Hematopoietic multipotent progenitor cell treated with erythropoietin and hydrocortisone succinate and interleukin-3 and kit ligand, for 8 days (in vitro differentiated cells): ENCODE measurements around the gene GPR22.
A peak's percentile ranks its signal among the peaks of the same experiment; 100 is the strongest.

Experiments
- DNase-seq: peaks from one replicate; pipeline ENCODE4 v3.0.0-alpha.2; 2015

Gene GPR22

DNA sequence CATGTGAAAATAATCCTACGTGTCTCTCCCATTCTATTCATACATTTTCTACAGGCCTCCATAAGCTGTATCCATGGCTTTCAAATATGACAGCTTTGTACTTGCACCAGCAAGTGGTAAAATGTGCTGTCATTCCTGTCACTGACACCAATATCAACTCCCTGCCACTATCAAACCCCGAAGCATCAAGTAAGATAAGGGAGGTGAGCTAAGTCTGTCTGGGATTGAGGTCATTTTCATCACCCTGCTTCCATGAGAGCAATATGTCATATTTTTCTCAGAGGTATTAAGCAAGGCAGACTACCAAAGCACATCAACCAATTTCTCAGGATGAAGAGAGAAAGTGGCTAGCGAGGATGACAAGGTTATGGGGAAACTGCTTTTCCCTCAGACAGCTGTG, 11.1 kb downstream of the GPR22 start:
- DNase-seq = peak; percentile 72

- DNase-seq = peak; percentile 78
Measured at GRCh38 chr7:107482571-107482970, 12.7 kb downstream of the GPR22 start.

DNA sequence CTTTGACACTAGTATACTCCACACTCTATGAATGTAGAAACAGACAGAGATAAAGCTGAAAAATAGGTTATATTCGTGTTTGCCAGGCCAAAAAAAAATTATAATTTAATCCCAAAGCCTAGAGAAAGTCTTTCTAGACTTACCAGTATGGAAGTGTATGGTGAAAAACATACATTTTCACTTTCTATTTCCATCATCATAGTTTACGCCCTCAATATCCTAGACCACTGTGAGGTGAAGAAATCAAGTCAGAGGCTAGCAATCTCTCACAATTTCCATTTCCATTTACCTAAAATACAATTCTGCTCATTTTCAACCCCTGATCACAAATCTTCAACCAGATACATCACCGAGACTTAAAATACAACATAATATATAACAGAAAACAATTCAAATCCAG, 16.2 kb downstream of the GPR22 start:
- DNase-seq = no peak

- DNase-seq = no peak
Measured at GRCh38 chr7:107492875-107493274, 23.0 kb downstream of the GPR22 start.

DNA sequence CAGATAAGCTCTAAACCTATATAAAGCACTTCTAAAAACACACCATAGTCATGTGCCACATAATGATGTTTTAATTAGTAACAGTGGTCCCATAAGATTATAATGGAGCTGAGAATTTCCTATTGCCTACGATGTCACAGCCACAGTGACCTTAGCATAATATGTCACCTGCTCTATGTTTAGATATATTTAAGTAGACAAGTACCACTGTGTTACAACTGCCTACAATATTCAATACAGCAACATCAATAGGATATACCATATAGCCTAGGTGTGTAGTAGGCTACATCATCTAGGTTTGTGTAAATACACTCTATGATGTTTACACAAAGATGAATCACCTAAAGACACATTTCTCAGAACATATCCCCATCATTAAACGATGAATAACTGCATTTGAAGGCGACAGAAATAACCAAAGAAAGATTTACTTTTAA, 24.5 kb downstream of the GPR22 start:
- no peak for DNase-seq

DNA sequence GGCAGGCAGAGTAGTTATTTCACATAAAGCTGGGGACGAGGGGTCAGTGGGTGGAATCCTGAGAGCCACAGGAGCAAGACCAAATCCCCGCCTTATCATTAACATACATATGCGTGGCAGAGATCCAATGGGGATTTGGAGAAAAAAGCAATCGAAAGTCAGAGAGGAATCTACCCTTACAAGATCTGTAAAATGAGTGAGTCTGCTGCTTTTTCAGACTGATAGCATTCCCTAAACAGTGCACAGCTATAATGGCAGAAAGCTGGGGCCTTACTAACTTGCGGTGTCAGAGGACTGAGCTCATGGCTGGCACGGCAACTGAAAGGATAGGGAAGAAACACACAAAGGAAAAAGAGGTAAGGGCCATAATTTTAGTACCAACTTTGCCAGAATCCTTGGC, 25.0 kb downstream of the GPR22 start:
- peak; percentile 42 for DNase-seq

GRCh38 chr7:107495516-107495915, 25.7 kb downstream of the GPR22 start:
- peak; percentile 17 for DNase-seq

DNA sequence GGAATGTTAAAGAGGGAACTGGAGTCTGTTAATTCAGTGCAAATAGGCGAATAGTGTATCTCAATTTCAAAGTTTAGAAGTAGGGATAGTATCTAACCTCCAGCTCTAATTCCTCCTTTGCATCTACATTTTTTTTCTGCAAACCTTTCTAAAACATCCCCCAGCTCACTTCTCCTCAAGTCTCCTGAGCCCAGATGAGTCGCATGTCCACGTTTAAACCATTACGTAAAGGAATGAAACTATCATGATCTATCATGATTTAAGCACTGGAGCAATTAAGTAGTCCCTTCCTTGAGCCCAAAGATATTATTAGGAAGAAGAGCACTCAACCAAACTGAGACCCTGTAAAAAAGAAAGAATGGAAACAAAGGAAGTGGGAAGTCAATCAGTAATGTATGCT, 29.9 kb downstream of the GPR22 start:
- no peak for DNase-seq

- DNase-seq = peak; percentile 84
Measured at GRCh38 chr7:107501593-107501992, 31.7 kb downstream of the GPR22 start.

DNA sequence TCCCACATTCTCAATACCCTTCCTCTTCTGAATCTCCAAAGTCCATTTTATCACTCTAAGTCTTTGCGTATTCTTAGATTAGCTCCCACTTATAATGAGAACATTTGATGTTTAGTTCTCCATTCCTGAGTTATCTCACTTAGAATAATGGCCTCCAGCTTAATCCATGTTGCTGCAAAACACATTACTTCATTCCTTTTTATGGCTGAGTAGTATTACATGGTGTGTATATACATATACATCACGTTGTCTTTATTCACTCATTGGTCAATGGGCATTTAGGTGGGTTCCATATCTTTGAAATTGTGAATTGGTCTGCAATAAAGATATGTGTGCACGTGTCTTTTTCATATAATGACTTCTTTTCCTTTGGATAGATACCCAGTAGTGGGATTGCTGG, 32.3 kb downstream of the GPR22 start:
- no peak for DNase-seq

DNA sequence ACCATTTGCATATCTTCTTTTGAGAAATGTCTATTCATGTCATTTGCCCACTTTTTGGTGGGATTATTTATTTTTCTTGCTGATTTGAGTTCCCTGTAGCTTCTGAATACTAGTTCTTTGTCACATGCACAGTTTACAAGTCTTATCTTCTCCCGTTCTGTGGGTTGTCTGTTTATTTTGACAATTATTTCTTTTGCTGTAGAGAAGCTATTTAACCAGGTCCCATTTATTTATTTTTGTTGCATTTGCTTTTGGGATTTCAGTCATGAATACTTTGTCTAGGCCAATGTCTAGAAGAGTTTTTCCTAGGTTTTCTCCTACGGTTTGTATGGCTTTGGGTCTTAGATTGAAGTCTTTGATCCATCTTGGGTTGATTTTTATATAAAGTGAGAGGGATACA, 32.9 kb downstream of the GPR22 start:
- DNase-seq = no peak

- DNase-seq = no peak
Measured at GRCh38 chr7:107503687-107504086, 33.8 kb downstream of the GPR22 start.

DNA sequence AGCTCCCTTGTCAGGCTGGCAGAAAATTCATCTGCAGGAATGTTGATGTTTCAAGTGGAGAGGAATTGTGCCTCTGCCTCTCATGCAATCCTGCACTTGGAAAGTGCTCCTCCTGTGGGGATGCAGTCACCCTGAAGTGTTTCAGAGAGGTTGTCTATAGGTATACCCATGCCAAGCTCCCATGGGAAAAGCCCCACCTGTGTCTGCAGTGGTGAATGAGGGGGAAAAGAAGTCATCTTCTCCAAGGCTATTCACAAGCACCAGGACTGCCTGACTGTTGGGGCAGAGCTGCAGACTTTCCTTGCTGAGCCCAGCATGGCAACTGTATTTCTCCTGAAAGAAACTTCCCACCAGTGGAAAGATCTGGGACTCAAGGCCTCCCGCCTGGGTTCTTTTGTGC, 35.5 kb downstream of the GPR22 start:
- DNase-seq = no peak

DNA sequence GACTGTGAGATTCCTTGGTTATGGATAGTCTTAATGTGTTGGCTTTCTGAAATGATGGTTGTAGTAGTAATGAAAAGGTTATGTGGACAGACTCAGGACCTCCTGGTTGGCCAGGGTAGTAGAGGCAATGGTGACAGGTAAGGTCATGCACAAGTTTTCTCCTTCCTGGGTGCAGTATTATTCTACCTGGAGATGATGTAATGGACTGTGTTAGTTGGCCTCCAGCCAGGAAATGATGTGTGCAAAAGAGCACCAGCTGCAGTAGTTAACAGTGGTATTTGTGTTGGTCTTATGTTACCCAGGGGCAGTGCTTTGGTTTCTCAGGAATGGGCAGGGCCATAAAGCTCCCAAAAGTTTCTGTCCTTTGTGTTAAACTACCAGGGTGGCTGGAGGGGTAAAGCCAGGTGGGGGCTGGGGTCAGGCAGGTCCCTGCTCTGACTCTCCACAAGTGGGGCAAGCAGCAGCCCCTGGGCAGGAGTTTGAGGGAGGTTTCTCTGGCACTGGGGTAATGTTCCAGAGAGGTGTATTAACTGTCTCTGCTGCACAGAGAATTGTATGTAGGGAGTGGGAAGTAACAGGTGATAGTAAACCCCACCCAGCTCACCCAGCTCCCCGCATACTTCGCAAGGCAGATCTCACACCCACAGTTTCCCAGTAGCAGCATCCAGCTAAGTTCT, 36.3 kb downstream of the GPR22 start:
- DNase-seq = peak; percentile 29

DNA sequence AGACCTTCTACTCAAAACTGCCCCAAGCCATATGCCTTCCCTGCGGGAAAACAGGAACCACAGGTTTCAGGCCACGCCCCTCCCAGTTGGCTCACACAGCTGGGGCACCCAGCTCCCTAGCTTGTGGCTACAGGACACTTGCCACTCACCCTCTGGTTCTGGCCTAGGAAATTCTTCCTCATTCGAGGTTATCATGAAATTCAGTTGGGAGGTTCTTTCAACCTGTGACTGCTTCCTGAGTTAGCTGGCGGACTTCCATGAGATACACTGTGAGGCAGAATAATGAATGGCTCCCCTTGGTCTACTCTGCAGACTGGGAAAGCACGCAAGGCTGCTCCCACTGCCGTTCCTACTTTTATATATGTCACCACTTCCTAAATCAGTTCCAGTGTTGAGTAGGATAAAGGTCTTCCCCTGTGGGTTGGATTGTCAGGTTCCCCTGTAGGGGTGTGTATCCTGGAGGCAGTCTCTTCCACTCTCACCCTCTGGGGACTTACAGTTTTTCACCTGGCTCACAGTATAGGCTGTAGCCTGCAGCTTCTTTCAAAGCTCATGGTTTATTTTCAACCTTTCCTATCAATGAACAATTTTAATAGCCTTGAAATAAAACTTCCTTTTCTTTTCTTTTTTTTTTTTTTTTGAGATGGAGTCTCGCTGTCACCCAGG, 37.0 kb downstream of the GPR22 start:
- peak; percentile 31 for DNase-seq
